ENCODE data around the gene TGFBR3L.

GRCh38 chr19:7912144-7912696 lies 2.4 kb upstream of the TGFBR3L start:
- TF ChIP-seq CTCF (optimal IDR thresholded peaks at IDR 0.05 in 1 of 3, IDR thresholded peaks at IDR 0.05 in 1 of 3, conservative IDR thresholded peaks at IDR 0.05 in 1 of 3; ENCODE audit: extremely low read depth in 1 of 3, insufficient read depth in 2 of 3, low read length in 3 of 3) (no peak), EZH2 (IDR thresholded peaks at IDR 0.05; ENCODE audit: low read length) (no peak)

Data from keratinocyte (primary cell).